Transverse colon (tissue), 4 donors: Measurements from ENCODE around the gene KCNJ14.

ENCODE experiments used
- POLR2A ChIP-seq: fragments of 450-650 bp; IDR thresholded peaks from one replicate; pipeline ENCODE4 v1.6.1; 2016; ENCODE audit warnings: antibody characterized with exemption, mild to moderate bottlenecking, moderate library complexity
- POLR2AphosphoS5 ChIP-seq, 3 donors: sonication (generic); formaldehyde crosslinking; IDR thresholded peaks; one replicate each; pipeline ENCODE4 v1.6.1; 2016; ENCODE audit warnings: antibody characterized with exemption in 3 of 3
- TF ChIP-seq, protein P1 (sequence below), 5 experiments: fragments of 200-600 bp in 3 of 5; fragments of 450-650 bp in 2 of 5; sonication (generic) in 3 of 5; IDR thresholded peaks; 1 replicate in 2 of 5; 2 replicates in 3 of 5; pipeline ENCODE4 v1.5.1; 2016 to 2017; ENCODE audit warnings: antibody characterized with exemption in 5 of 5, inconsistent platforms in 3 of 5, mild to moderate bottlenecking in 2 of 5, moderate library complexity in 1 of 5

DNA sequence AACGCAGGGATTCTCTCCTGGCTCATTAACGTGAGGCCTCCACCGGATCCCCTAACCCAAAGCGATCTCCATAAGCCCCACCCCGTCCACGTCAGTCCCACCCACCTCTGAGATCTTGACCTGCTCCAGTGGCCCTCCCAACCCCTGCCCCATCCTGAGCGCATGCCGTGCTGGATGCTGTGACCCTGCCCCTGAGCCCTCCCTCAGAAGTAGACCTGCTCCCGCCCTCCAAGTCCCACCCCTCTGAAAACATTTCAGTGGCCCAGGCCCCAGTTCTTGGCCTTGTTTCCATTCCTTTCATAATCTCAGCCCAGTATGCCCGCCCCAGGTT lies 36.4 kb downstream of the KCNJ14 start:
- TF ChIP-seq POLR2A (no peak), POLR2AphosphoS5 (IDR thresholded peaks at IDR 0.05) (no peak)
- TF ChIP-seq, protein P1, sequence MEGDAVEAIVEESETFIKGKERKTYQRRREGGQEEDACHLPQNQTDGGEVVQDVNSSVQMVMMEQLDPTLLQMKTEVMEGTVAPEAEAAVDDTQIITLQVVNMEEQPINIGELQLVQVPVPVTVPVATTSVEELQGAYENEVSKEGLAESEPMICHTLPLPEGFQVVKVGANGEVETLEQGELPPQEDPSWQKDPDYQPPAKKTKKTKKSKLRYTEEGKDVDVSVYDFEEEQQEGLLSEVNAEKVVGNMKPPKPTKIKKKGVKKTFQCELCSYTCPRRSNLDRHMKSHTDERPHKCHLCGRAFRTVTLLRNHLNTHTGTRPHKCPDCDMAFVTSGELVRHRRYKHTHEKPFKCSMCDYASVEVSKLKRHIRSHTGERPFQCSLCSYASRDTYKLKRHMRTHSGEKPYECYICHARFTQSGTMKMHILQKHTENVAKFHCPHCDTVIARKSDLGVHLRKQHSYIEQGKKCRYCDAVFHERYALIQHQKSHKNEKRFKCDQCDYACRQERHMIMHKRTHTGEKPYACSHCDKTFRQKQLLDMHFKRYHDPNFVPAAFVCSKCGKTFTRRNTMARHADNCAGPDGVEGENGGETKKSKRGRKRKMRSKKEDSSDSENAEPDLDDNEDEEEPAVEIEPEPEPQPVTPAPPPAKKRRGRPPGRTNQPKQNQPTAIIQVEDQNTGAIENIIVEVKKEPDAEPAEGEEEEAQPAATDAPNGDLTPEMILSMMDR (IDR thresholded peaks at IDR 0.05): no peak
